ENCODE results near the gene BBS9. TPM values are rescaled to one million over a fixed set of nuclear protein-coding genes. Genes with fewer than 3 reads are reported as not detected.

BBS9 gene
- total RNA-seq, 2 donors from 2014 or later: 23.0 to 28.6 TPM

DNA sequence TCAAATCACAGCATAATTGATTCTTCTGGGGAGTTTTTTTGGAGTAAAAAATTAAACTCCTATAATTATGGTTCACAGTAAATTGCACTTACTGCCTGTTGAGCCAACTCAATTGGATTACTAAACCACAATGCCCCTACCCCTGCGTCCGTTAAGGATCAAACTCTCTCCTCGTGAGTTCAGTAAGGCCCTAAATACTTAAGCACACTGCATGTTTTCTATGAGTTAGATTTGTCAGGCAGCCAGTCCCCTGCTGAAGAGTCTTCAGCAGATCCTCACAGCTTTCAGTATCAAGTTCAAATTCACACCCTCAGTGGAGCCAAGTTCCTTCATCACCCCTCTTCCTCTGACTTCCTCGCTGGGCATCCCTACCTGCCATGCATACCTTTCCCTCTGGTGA, 501.0 kb downstream of the BBS9 start:
- H3K4me1 ChIP-seq (ENCODE audit: control insufficient read depth in 1 of 2, low read depth in 2 of 2): no peaks in the 10 kb centered on the region
- no peak for ATAC-seq (ENCODE audit: insufficient number of reproducible peaks, low FRiP score, low read depth)
- H3K27ac ChIP-seq: no peak overlapping the region
- no peaks in the 10 kb centered on the region for H3K36me3 ChIP-seq
- H3K4me3 ChIP-seq: no peak overlapping the region
- H3K27me3 ChIP-seq (replicated peaks; ENCODE audit: insufficient read depth): no peaks in the 10 kb centered on the region
- DNase-seq (ENCODE audit: low spot score): no peak
- no peaks in the 10 kb centered on the region for H3K9me3 ChIP-seq
- TF ChIP-seq, protein P1, sequence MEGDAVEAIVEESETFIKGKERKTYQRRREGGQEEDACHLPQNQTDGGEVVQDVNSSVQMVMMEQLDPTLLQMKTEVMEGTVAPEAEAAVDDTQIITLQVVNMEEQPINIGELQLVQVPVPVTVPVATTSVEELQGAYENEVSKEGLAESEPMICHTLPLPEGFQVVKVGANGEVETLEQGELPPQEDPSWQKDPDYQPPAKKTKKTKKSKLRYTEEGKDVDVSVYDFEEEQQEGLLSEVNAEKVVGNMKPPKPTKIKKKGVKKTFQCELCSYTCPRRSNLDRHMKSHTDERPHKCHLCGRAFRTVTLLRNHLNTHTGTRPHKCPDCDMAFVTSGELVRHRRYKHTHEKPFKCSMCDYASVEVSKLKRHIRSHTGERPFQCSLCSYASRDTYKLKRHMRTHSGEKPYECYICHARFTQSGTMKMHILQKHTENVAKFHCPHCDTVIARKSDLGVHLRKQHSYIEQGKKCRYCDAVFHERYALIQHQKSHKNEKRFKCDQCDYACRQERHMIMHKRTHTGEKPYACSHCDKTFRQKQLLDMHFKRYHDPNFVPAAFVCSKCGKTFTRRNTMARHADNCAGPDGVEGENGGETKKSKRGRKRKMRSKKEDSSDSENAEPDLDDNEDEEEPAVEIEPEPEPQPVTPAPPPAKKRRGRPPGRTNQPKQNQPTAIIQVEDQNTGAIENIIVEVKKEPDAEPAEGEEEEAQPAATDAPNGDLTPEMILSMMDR (IDR thresholded peaks at IDR 0.05): no peak

DNA sequence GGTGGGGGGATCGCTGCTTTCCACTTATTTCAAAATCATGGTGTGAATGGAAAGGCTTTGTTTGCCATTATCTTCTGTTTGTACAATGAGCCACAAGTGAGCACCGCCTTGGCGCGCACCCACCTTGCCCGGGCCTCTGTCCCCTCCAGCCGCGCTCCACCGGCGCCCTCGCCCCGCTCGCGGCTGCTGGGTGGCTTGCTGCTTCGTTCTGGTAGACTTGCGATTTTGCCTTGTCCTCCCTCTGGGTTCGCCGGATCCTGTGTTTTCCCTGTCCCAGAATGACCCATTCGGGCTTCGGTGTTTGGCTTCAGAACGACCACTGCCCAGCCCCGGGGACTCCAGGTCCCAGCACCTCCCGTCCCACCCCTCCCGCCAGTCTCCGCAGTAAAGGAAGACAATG, 503.0 kb downstream of the BBS9 start:
- Histone ChIP-seq H3K4me3 (no peak overlapping the region), H3K9me3 (no peaks in the 10 kb centered on the region)

DNA sequence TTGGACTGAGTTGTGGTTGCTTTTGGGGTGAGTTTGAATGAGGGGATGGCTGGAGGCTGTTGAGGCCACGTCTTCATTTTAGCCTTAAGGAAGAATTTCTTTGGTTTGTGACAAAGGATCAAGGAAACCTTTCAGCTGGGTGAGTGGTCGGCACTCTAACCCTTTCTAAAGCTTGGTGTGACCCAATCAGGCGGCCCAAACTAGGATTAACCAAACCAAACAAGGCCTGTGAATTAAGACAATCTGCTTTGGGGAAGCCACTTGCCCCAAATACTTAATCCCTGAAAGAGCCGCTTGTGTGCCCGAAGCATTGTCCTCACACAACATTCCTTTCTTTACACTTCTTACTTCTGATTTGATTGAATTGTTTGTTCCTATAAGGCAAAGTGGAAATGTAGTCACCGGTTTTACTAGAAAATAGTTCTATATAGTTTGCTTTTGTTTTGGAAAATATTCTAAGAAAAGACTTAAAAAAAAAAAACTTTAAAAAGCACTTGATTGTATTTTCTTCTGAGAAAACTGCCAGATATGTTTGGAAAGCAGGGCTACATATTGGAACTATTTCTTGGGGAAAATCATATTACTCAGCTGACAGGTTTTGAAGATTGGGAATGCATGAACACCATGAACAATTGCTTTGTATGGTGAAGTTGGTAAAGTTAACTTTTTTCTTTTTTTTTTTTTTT, 503.6 kb downstream of the BBS9 start:
- Histone ChIP-seq H3K27me3 (replicated peaks; ENCODE audit: insufficient read depth) (no peaks in the 10 kb centered on the region), H3K9me3 (no peaks in the 10 kb centered on the region), H3K4me1 (ENCODE audit: control insufficient read depth in 1 of 2, low read depth in 2 of 2) (no peaks in the 10 kb centered on the region), H3K36me3 (no peaks in the 10 kb centered on the region), H3K4me3 (no peak overlapping the region), H3K27ac (no peak overlapping the region)
- no peak for DNase-seq (ENCODE audit: low spot score)
- TF ChIP-seq, protein P1 (IDR thresholded peaks at IDR 0.05): no peak
- ATAC-seq (ENCODE audit: insufficient number of reproducible peaks, low FRiP score, low read depth): no peak

More for the DNA sequence above, 503.0 kb downstream of the BBS9 start:
- no peak overlapping the region for H3K27ac ChIP-seq
- H3K27me3 ChIP-seq (replicated peaks; ENCODE audit: insufficient read depth): no peaks in the 10 kb centered on the region
- no peak for ATAC-seq (ENCODE audit: insufficient number of reproducible peaks, low FRiP score, low read depth)
- no peaks in the 10 kb centered on the region for H3K36me3 ChIP-seq
- DNase-seq (ENCODE audit: low spot score): no peak
- H3K4me1 ChIP-seq (ENCODE audit: control insufficient read depth in 1 of 2, low read depth in 2 of 2): no peaks in the 10 kb centered on the region
- TF ChIP-seq, protein P1 (IDR thresholded peaks at IDR 0.05): no peak

DNA sequence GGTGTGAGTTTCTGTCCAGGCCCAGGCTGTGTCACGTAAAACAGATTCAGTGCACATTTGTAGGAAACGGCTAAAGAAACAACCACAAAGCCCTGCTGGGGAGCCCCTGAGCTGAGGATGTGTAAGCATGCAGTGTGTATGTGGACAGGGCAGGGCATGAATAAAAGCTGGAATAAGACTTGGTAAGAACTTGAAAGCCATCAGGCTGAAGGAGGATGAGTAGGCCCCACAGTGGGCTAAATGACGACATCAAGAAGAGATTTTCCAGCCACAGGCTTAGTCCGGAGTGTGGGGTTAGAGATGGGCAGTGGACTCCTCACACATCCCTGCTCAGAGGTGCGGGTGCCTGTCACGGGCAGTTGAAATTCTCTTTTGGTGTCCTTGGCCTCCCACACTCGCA, 505.2 kb downstream of the BBS9 start:
- H3K27ac ChIP-seq: no peak overlapping the region
- H3K36me3 ChIP-seq: no peaks in the 10 kb centered on the region
- H3K4me1 ChIP-seq (ENCODE audit: control insufficient read depth in 1 of 2, low read depth in 2 of 2): no peaks in the 10 kb centered on the region
- no peak overlapping the region for H3K4me3 ChIP-seq
- ATAC-seq (ENCODE audit: insufficient number of reproducible peaks, low FRiP score, low read depth): no peak
- no peaks in the 10 kb centered on the region for H3K27me3 ChIP-seq (replicated peaks; ENCODE audit: insufficient read depth)
- DNase-seq (ENCODE audit: low spot score): no peak
- TF ChIP-seq, protein P1 (IDR thresholded peaks at IDR 0.05): no peak
- no peaks in the 10 kb centered on the region for H3K9me3 ChIP-seq

DNA sequence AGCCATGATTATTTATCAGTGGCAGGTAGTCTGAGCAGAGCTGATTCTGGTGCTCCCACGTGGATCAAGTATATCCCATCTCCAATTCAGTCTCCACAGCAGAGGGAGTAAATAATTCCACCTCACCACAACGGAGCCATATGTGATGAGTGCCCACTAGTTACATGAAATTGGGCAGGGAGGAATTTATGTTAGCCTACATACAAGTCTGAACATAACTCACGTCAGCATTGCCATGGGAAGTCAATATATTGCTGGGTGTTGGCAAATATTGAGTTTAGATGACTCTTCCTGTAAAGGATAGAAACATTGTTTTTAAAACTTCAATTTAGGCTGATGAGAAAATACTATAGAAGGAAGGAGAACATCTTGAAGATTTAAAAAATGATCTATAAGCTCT, 507.0 kb downstream of the BBS9 start:
- H3K4me3 ChIP-seq: no peak overlapping the region
- DNase-seq (ENCODE audit: low spot score) (no peak), ATAC-seq (ENCODE audit: insufficient number of reproducible peaks, low FRiP score, low read depth) (no peak)
- no peaks in the 10 kb centered on the region for H3K27me3 ChIP-seq (replicated peaks; ENCODE audit: insufficient read depth)
- no peaks in the 10 kb centered on the region for H3K9me3 ChIP-seq
- H3K4me1 ChIP-seq (ENCODE audit: control insufficient read depth in 1 of 2, low read depth in 2 of 2): no peaks in the 10 kb centered on the region
- TF ChIP-seq, protein P1 (IDR thresholded peaks at IDR 0.05): no peak
- no peaks in the 10 kb centered on the region for H3K36me3 ChIP-seq
- H3K27ac ChIP-seq: no peak overlapping the region

All from thoracic aorta (tissue), 2 donors.